HepG2 (cell line): Measurements from ENCODE around the gene UBQLN4. TPM values are rescaled to one million over a fixed set of nuclear protein-coding genes. Genes with fewer than 3 reads are reported as not detected.
A peak's percentile ranks its signal among the peaks of the same experiment; 100 is the strongest.

ENCODE experiments used
- CSRNP1 ChIP-seq: sonication (generic); formaldehyde crosslinking; IDR thresholded peaks from 2 replicates; pipeline ENCODE4 v1.8.1; 2023; ENCODE audit warnings: mild to moderate bottlenecking, missing genetic modification reagents
- MEIS2 ChIP-seq: sonication (generic); formaldehyde crosslinking; IDR thresholded peaks from 2 replicates; pipeline ENCODE4 v1.9.0; 2021; ENCODE audit warnings: mild to moderate bottlenecking, missing genetic modification reagents
- MTF1 ChIP-seq: sonication (generic); formaldehyde crosslinking; IDR thresholded peaks from 2 replicates; pipeline ENCODE4 v1.5.0; 2020; ENCODE audit warnings: missing genetic modification reagents
- POLR2A ChIP-seq, 2 experiments: IDR thresholded peaks; 2 replicates each; pipeline ENCODE4 v1.6.1; 2011; ENCODE audit warnings: low read depth in 2 of 2, low read length in 2 of 2, mild to moderate bottlenecking in 1 of 2, moderate library complexity in 1 of 2; ENCODE audit not compliant: insufficient read depth in 1 of 2
- RFX5 ChIP-seq: IDR thresholded peaks from 2 replicates; pipeline ENCODE4 v1.6.1; 2011; ENCODE audit warnings: low read depth, low read length, improper control_type of control experiment
- SNAPC5 ChIP-seq: sonication (generic); formaldehyde crosslinking; IDR thresholded peaks from 2 replicates; pipeline ENCODE4 v1.8.1; 2023; ENCODE audit warnings: mild to moderate bottlenecking, missing genetic modification reagents, borderline replicate concordance
- ZBTB42 ChIP-seq: sonication (generic); formaldehyde crosslinking; IDR thresholded peaks from 2 replicates; pipeline ENCODE4 v1.5.0; 2020; ENCODE audit warnings: mild to moderate bottlenecking, missing genetic modification reagents
- ZNF263 ChIP-seq: sonication (generic); formaldehyde crosslinking; IDR thresholded peaks from 2 replicates; pipeline ENCODE4 v1.4.0; 2020; ENCODE audit warnings: missing genetic modification reagents
- ZNF276 ChIP-seq: sonication (generic); formaldehyde crosslinking; IDR thresholded peaks from 2 replicates; pipeline ENCODE4 v1.4.0; 2020; ENCODE audit warnings: mild to moderate bottlenecking, low read depth, missing genetic modification reagents
- ZNF280D ChIP-seq: sonication (generic); formaldehyde crosslinking; IDR thresholded peaks from 2 replicates; pipeline ENCODE4 v1.5.1; 2020; ENCODE audit warnings: mild to moderate bottlenecking, missing genetic modification reagents
- polyA plus RNA-seq, 8 experiments: library from polyadenylated mRNA; depleted of rRNA in 3 of 8; stranded (reverse) in 7 of 8; unstranded in 1 of 8; fragments of >200 nt; fragmentation: Illumina TruSeq in 4 of 8; extraction: Trizol in 4 of 8; gene quantifications; 2 replicates each; pipeline versions ENCODE4 v1.2.1 to v1.2.3, GENCODE V29; 2011 to 2016; ENCODE audit warnings: low read depth in 4 of 8, missing spikeins in 1 of 8, mixed read lengths in 1 of 8; ENCODE audit not compliant: insufficient read depth in 1 of 8
- total RNA-seq, 5 experiments: library from RNA; depleted of rRNA; stranded (reverse); fragments of >200 nt; fragmentation: Illumina TruSeq; extraction: Trizol; gene quantifications; 2 replicates each; pipeline ENCODE4 v1.2.3, GENCODE V29; 2016; ENCODE audit warnings: low read depth in 1 of 5
- TF ChIP-seq, protein P1 (sequence below), 2 experiments: sonication (generic) in 1 of 2; formaldehyde crosslinking in 1 of 2; IDR thresholded peaks; 2 replicates each; pipeline versions ENCODE4 v1.6.1 to v1.9.0; 2014 to 2022; ENCODE audit warnings: antibody characterized with exemption in 1 of 2, borderline replicate concordance in 1 of 2, inconsistent platforms in 1 of 2, low read depth in 1 of 2, missing genetic modification reagents in 1 of 2
- TF ChIP-seq, protein P2 (sequence below): sonication (generic); formaldehyde crosslinking; IDR thresholded peaks from 2 replicates; pipeline ENCODE4 v1.5.1; 2020; ENCODE audit warnings: missing genetic modification reagents, mild to moderate bottlenecking, borderline replicate concordance

The UBQLN4 gene
- total and polyA plus RNA-seq, 2 of the 13 experiments (the other 11 are each of a cell fraction or from before 2014, with no cell fraction given): 31.5 to 39.8 TPM

DNA sequence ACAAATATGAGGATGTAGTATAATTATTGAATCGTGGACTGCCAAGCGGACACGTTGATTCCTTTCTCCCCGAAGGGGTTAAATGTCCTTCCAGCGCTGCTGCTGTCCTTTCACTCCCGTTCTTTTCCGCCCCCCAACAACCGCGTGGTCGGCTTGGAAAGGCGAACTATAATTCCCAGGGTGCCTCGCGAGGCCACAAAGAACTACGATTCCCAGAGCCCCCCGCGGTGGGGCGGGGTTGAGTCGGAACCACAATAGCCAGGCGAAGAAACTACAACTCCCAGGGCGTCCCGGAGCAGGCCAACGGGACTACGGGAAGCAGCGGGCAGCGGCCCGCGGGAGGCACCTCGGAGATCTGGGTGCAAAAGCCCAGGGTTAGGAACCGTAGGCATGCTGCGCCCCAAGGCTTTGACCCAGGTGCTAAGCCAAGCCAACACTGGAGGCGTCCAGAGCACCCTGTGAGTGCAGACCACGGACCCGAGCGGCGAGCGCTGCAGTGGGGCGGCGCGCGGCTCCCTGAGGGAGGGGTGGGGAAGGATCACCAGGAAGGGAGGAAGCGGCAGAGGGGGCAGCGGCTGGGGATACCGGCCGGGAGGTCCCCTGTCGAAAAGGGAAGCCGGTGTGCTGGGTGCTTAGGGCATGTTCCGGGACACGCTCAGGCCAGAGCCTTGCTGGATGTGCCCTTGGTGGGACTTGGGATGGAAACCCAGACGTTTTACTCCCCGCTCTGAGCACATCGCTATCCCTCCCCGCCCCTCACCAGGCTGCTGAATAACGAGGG lies 1.1 kb upstream of the UBQLN4 start, which contains the start of gene LAMTOR2 (continued):
- TF ChIP-seq, protein P1, sequence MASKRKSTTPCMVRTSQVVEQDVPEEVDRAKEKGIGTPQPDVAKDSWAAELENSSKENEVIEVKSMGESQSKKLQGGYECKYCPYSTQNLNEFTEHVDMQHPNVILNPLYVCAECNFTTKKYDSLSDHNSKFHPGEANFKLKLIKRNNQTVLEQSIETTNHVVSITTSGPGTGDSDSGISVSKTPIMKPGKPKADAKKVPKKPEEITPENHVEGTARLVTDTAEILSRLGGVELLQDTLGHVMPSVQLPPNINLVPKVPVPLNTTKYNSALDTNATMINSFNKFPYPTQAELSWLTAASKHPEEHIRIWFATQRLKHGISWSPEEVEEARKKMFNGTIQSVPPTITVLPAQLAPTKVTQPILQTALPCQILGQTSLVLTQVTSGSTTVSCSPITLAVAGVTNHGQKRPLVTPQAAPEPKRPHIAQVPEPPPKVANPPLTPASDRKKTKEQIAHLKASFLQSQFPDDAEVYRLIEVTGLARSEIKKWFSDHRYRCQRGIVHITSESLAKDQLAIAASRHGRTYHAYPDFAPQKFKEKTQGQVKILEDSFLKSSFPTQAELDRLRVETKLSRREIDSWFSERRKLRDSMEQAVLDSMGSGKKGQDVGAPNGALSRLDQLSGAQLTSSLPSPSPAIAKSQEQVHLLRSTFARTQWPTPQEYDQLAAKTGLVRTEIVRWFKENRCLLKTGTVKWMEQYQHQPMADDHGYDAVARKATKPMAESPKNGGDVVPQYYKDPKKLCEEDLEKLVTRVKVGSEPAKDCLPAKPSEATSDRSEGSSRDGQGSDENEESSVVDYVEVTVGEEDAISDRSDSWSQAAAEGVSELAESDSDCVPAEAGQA (IDR thresholded peaks at IDR 0.05; ENCODE audit: low read depth): no peak
- TF ChIP-seq, protein P1 (CRISPR knock-in tag; IDR thresholded peaks at IDR 0.05; ENCODE audit: borderline replicate concordance): no peak
- TF ChIP-seq ZNF280D (CRISPR knock-in tag) (peak; percentile 9; the same call in 1 of the 2 replicates), ZBTB42 (CRISPR knock-in tag) (peak; percentile 29; the same call in 1 of the 2 replicates), MTF1 (CRISPR knock-in tag) (peak; percentile 87), CSRNP1 (CRISPR knock-in tag) (0 out of 2 replicates have a peak, but pooled peaks have one; percentile 55), ZNF276 (CRISPR knock-in tag) (0 out of 2 replicates have a peak, but pooled peaks have one; percentile 68), POLR2A (IDR thresholded peaks at IDR 0.05; ENCODE audit: insufficient read depth in 1 of 2, low read depth in 2 of 2, low read length in 2 of 2) (peak; percentile 50 to 89; a peak in 3 of 4 replicates), SNAPC5 (CRISPR knock-in tag) (no peak), RFX5 (peak; percentile 84), MEIS2 (CRISPR knock-in tag) (peak; percentile 54; the same call in 1 of the 2 replicates), ZNF263 (CRISPR knock-in tag) (peak; percentile 73)
- TF ChIP-seq, protein P2, sequence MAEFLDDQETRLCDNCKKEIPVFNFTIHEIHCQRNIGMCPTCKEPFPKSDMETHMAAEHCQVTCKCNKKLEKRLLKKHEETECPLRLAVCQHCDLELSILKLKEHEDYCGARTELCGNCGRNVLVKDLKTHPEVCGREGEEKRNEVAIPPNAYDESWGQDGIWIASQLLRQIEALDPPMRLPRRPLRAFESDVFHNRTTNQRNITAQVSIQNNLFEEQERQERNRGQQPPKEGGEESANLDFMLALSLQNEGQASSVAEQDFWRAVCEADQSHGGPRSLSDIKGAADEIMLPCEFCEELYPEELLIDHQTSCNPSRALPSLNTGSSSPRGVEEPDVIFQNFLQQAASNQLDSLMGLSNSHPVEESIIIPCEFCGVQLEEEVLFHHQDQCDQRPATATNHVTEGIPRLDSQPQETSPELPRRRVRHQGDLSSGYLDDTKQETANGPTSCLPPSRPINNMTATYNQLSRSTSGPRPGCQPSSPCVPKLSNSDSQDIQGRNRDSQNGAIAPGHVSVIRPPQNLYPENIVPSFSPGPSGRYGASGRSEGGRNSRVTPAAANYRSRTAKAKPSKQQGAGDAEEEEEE: no peak
